ENCODE measurements around the gene RPL6.

- TF ChIP-seq EZH2phosphoT487 (IDR thresholded peaks at IDR 0.05; ENCODE audit: unreplicated experiment) (no peak), CTCF (conservative IDR thresholded peaks at IDR 0.05; ENCODE audit: low read depth in 2 of 2) (no peak), REST (IDR thresholded peaks at IDR 0.05; ENCODE audit: unreplicated experiment) (no peak), JUNB (IDR thresholded peaks at IDR 0.05; ENCODE audit: unreplicated experiment) (no peak), EZH2 (IDR thresholded peaks at IDR 0.05; ENCODE audit: low read depth, unreplicated experiment) (no peak), POLR2AphosphoS5 (IDR thresholded peaks at IDR 0.05; ENCODE audit: low read depth) (no peak), ETS1 (IDR thresholded peaks at IDR 0.05) (no peak), CREB1 (CRISPR knock-in tag; IDR thresholded peaks at IDR 0.05; ENCODE audit: low read depth) (no peak), ZNF114 (CRISPR knock-in tag; IDR thresholded peaks at IDR 0.05) (no peak)
These were observed 20.2 kb downstream of the RPL6 start for GRCh38 chr12:112389228-112389627.

Data from GM23338 (cell line).